Neural progenitor cell (in vitro differentiated cells): ENCODE measurements around the gene SEPTIN11. TPM values are rescaled to one million over a fixed set of nuclear protein-coding genes. Genes with fewer than 3 reads are reported as not detected.
"Not testable (repeated sequence)": the region's sequence is repeated elsewhere in the genome, so short reads cannot be mapped to it uniquely, and the experiment has no call there.

Experiments used
- DNase-seq: peaks from one replicate; pipeline ENCODE4 v3.0.0-alpha.2; 2016; ENCODE audit warnings: low spot score
- H2AFZ ChIP-seq: fragments of 200-600 bp; sonication (generic); replicated peaks from 2 replicates; pipeline ENCODE4 v1.6.1; 2016; ENCODE audit warnings: antibody characterized with exemption
- H3F3A ChIP-seq: fragments of 200-600 bp; sonication (generic); 2 replicates; pipeline ENCODE4 v1.6.1; 2016; ENCODE audit warnings: antibody characterized with exemption, low read depth
- H3K27ac ChIP-seq: fragments of 200-600 bp; sonication (generic); 2 replicates; pipeline ENCODE4 v1.5.1; 2016; ENCODE audit warnings: mild to moderate bottlenecking
- H3K27me3 ChIP-seq: fragments of 200-600 bp; sonication (generic); 2 replicates; pipeline ENCODE4 v1.6.1; 2016; ENCODE audit warnings: mild to moderate bottlenecking, moderate library complexity
- H3K36me3 ChIP-seq: fragments of 200-600 bp; sonication (generic); 2 replicates; pipeline ENCODE4 v1.5.1; 2016
- H3K4me1 ChIP-seq: fragments of 200-600 bp; sonication (generic); 2 replicates; pipeline ENCODE4 v1.6.1; 2016; ENCODE audit warnings: mixed run types
- H3K4me2 ChIP-seq: fragments of 200-600 bp; sonication (generic); 2 replicates; pipeline ENCODE4 v1.6.1; 2016
- H3K4me3 ChIP-seq: fragments of 200-600 bp; sonication (generic); 2 replicates; pipeline ENCODE4 v1.5.1; 2016
- H3K79me2 ChIP-seq: fragments of 200-600 bp; sonication (generic); 2 replicates; pipeline ENCODE4 v1.6.1; 2016; ENCODE audit warnings: low read depth
- H3K9ac ChIP-seq: fragments of 200-600 bp; sonication (generic); 2 replicates; pipeline ENCODE4 v1.6.1; 2016
- H3K9me3 ChIP-seq: fragments of 200-600 bp; sonication (generic); 2 replicates; pipeline ENCODE4 v1.5.1; 2016; ENCODE audit warnings: low read depth
- H4K20me1 ChIP-seq: fragments of 200-600 bp; sonication (generic); 2 replicates; pipeline ENCODE4 v1.6.1; 2016; ENCODE audit warnings: low read depth
- H3K27ac Mint-ChIP-seq: 3 replicates; pipeline ENCODE4 v1.8.0; 2021; ENCODE audit warnings: mixed read lengths
- H3K27me3 Mint-ChIP-seq: 2 replicates; pipeline ENCODE4 v1.8.0; 2022; ENCODE audit warnings: low read depth, mild to moderate bottlenecking, inconsistent platforms, moderate library complexity, mixed read lengths; ENCODE audit not compliant: insufficient read depth
- H3K36me3 Mint-ChIP-seq: 3 replicates; pipeline ENCODE4 v1.8.0; 2021; ENCODE audit warnings: mixed read lengths
- H3K4me1 Mint-ChIP-seq: 3 replicates; pipeline ENCODE4 v1.8.0; 2021; ENCODE audit warnings: mixed read lengths
- H3K4me3 Mint-ChIP-seq: 3 replicates; pipeline ENCODE4 v1.8.0; 2021; ENCODE audit warnings: mild to moderate bottlenecking, moderate library complexity, mixed read lengths
- H3K9me3 Mint-ChIP-seq: 3 replicates; pipeline ENCODE4 v1.8.0; 2020; ENCODE audit warnings: mixed read lengths
- CTCF ChIP-seq: fragments of 200-600 bp; sonication (generic); IDR thresholded peaks from 2 replicates; pipeline ENCODE4 v1.5.1; 2017; ENCODE audit warnings: antibody characterized with exemption, mild to moderate bottlenecking
- EZH2 ChIP-seq: fragments of 200-600 bp; sonication (generic); IDR thresholded peaks from 2 replicates; pipeline ENCODE4 v1.6.1; 2017; ENCODE audit warnings: antibody characterized with exemption, mild to moderate bottlenecking, moderate library complexity
- EZH2phosphoT487 ChIP-seq: fragments of 200-600 bp; sonication (generic); IDR thresholded peaks from 2 replicates; pipeline ENCODE4 v1.6.1; 2017; ENCODE audit warnings: antibody characterized with exemption
- total RNA-seq: library from RNA; depleted of rRNA; stranded (reverse); fragments of >200 nt; gene quantifications from 2 replicates; pipeline ENCODE4 v1.2.3, GENCODE V29; 2015; ENCODE audit warnings: low replicate concordance

Gene SEPTIN11
- total RNA-seq, 1 donor from 2014 or later, result 183 TPM

- Histone ChIP-seq H3K4me1 (peaks cover 10% of the 10 kb centered on the region), H3K4me3 (no peak overlapping the region), H3K27me3 (no peaks in the 10 kb centered on the region), H2AFZ (no peak overlapping the region), H3K9me3 (no peaks in the 10 kb centered on the region), H3K27ac (no peak overlapping the region), H4K20me1 (peaks cover 36% of the 10 kb centered on the region), H3K9ac (no peak overlapping the region), H3K4me2 (no peak overlapping the region), H3K79me2 (peaks cover 99% of the 10 kb centered on the region), H3F3A (peaks cover 17% of the 10 kb centered on the region), H3K36me3 (no peaks in the 10 kb centered on the region)
- H3K36me3 Mint-ChIP-seq, result peaks cover 34% of the 10 kb centered on the region
- H3K4me3 Mint-ChIP-seq, result no peak overlapping the region
- DNase-seq, result no peak
- no peak for TF ChIP-seq CTCF
- TF ChIP-seq EZH2, result no peak
- no peak for TF ChIP-seq EZH2phosphoT487
- peaks cover 4% of the 10 kb centered on the region for H3K9me3 Mint-ChIP-seq
- no peaks in the 10 kb centered on the region for H3K27me3 Mint-ChIP-seq
- H3K27ac Mint-ChIP-seq, result no peak overlapping the region
- peaks cover 27% of the 10 kb centered on the region for H3K4me1 Mint-ChIP-seq
Measured at GRCh38 chr4:76962406-76963130, 13.0 kb downstream of the SEPTIN11 start.

GRCh38 chr4:76963131-76963750 is 13.7 kb downstream of the SEPTIN11 start:
- Histone ChIP-seq H3K27me3 (no peaks in the 10 kb centered on the region), H3K9me3 (no peaks in the 10 kb centered on the region), H3K79me2 (peaks cover 99% of the 10 kb centered on the region), H3K9ac (no peak overlapping the region), H3K36me3 (no peaks in the 10 kb centered on the region), H3K4me3 (no peak overlapping the region), H3K4me2 (no peak overlapping the region), H2AFZ (no peak overlapping the region), H3F3A (peaks cover 17% of the 10 kb centered on the region), H3K4me1 (peaks cover 15% of the 10 kb centered on the region), H3K27ac (no peak overlapping the region), H4K20me1 (peaks cover 30% of the 10 kb centered on the region)
- H3K27me3 Mint-ChIP-seq, result no peaks in the 10 kb centered on the region
- DNase-seq, result no peak
- no peak overlapping the region for H3K4me3 Mint-ChIP-seq
- peaks cover 32% of the 10 kb centered on the region for H3K36me3 Mint-ChIP-seq
- H3K9me3 Mint-ChIP-seq, result peaks cover 4% of the 10 kb centered on the region
- H3K27ac Mint-ChIP-seq, result no peak overlapping the region
- TF ChIP-seq EZH2 (no peak), CTCF (no peak), EZH2phosphoT487 (no peak)
- peaks cover 29% of the 10 kb centered on the region for H3K4me1 Mint-ChIP-seq

GRCh38 chr4:76963927-76964326 is 14.4 kb downstream of the SEPTIN11 start:
- not testable (repeated sequence) for H3K27ac ChIP-seq, H3K27ac Mint-ChIP-seq, H3K9me3 Mint-ChIP-seq, DNase-seq, H3K9me3 ChIP-seq, H3K4me3 Mint-ChIP-seq, H3K4me3 ChIP-seq, H3K27me3 ChIP-seq, H2AFZ ChIP-seq, H3K9ac ChIP-seq, H3K4me2 ChIP-seq, H3K36me3 ChIP-seq, H3K27me3 Mint-ChIP-seq
- H3K79me2 ChIP-seq, result peaks cover 99% of the 10 kb centered on the region
- peaks cover 29% of the 10 kb centered on the region for H3K36me3 Mint-ChIP-seq
- peaks cover 31% of the 10 kb centered on the region for H3K4me1 Mint-ChIP-seq
- H4K20me1 ChIP-seq, result peaks cover 23% of the 10 kb centered on the region
- peaks cover 21% of the 10 kb centered on the region for H3K4me1 ChIP-seq
- peaks cover 21% of the 10 kb centered on the region for H3F3A ChIP-seq

GRCh38 chr4:76964769-76965168 is 15.2 kb downstream of the SEPTIN11 start:
- Histone ChIP-seq H3K79me2 (peaks cover 99% of the 10 kb centered on the region), H3K27ac (no peak overlapping the region), H3K4me1 (peaks cover 30% of the 10 kb centered on the region), H3F3A (peaks cover 26% of the 10 kb centered on the region), H3K27me3 (no peaks in the 10 kb centered on the region), H4K20me1 (peaks cover 18% of the 10 kb centered on the region), H2AFZ (no peak overlapping the region), H3K9me3 (no peaks in the 10 kb centered on the region), H3K9ac (no peak overlapping the region), H3K4me3 (no peak overlapping the region), H3K36me3 (no peaks in the 10 kb centered on the region), H3K4me2 (no peak overlapping the region)
- Mint-ChIP-seq H3K27me3 (no peaks in the 10 kb centered on the region), H3K4me1 (peaks cover 34% of the 10 kb centered on the region), H3K36me3 (peaks cover 26% of the 10 kb centered on the region), H3K27ac (no peak overlapping the region), H3K9me3 (peaks cover 4% of the 10 kb centered on the region), H3K4me3 (no peak overlapping the region)
- TF ChIP-seq EZH2phosphoT487 (no peak), EZH2 (no peak), CTCF (no peak)
- DNase-seq, result no peak
